SU-DHL-6 (cell line): ENCODE data around the gene SOSTDC1.

Source experiments
- EZH2phosphoT487 ChIP-seq: fragments of 200-600 bp; sonication (generic), shearing (Covaris generic); conservative IDR thresholded peaks from 2 replicates; pipeline ENCODE4 v1.6.1; 2018; ENCODE audit warnings: mild to moderate bottlenecking, antibody characterized with exemption, low read length, moderate library complexity, mixed read lengths
- TF ChIP-seq, protein P1 (sequence below): fragments of 200-600 bp; sonication (generic); IDR thresholded peaks from one replicate; pipeline ENCODE4 v1.5.1; 2017; ENCODE audit warnings: antibody characterized with exemption, mild to moderate bottlenecking, low read length, moderate library complexity; ENCODE audit not compliant: insufficient read depth, poor library complexity, severe bottlenecking

DNA sequence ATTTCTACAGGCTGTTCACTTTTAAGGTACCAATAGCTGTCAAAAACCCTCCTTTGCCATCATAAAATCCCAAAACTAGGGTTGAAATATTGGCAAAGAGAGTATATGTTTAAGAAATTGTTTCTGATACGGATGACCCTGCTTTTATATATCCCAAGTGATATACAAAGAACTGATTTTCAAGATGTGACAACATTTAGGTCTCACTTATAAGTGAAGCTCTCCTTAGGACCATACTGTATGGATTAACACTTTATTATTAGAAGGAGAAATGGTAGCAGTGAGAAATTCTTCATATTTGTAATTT, 33.2 kb downstream of the SOSTDC1 start:
- TF ChIP-seq, protein P1, sequence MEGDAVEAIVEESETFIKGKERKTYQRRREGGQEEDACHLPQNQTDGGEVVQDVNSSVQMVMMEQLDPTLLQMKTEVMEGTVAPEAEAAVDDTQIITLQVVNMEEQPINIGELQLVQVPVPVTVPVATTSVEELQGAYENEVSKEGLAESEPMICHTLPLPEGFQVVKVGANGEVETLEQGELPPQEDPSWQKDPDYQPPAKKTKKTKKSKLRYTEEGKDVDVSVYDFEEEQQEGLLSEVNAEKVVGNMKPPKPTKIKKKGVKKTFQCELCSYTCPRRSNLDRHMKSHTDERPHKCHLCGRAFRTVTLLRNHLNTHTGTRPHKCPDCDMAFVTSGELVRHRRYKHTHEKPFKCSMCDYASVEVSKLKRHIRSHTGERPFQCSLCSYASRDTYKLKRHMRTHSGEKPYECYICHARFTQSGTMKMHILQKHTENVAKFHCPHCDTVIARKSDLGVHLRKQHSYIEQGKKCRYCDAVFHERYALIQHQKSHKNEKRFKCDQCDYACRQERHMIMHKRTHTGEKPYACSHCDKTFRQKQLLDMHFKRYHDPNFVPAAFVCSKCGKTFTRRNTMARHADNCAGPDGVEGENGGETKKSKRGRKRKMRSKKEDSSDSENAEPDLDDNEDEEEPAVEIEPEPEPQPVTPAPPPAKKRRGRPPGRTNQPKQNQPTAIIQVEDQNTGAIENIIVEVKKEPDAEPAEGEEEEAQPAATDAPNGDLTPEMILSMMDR, result no peak
- TF ChIP-seq EZH2phosphoT487, result no peak
